Measurements from ENCODE around the gene OR9I1. TPM values are rescaled to one million over a fixed set of nuclear protein-coding genes. Genes with fewer than 3 reads are reported as not detected.

The OR9I1 gene
- total RNA-seq, 2 donors from 2014 or later, result not detected

GRCh38 chr11:58121096-58121495 is 4.2 kb downstream of the OR9I1 start:
- intact Hi-C loops (cut with DNase I), result no loop called here
- Histone ChIP-seq H3K9me3 (no peaks in the 10 kb centered on the region), H3K9ac (ENCODE audit: low read depth in 2 of 2, low read length in 2 of 2) (no peak overlapping the region), H3K4me1 (no peaks in the 10 kb centered on the region), H3K27ac (no peak overlapping the region), H3K36me3 (no peaks in the 10 kb centered on the region), H3K27me3 (no peaks in the 10 kb centered on the region), H3K4me3 (no peak overlapping the region)
- no peak for TF ChIP-seq CTCF (IDR thresholded peaks at IDR 0.05)
- no peak for DNase-seq

- H3K4me1 ChIP-seq, result no peaks in the 10 kb centered on the region
- no peak overlapping the region for H3K9ac ChIP-seq (ENCODE audit: low read depth in 2 of 2, low read length in 2 of 2)
- no peak for DNase-seq
- H3K9me3 ChIP-seq, result no peaks in the 10 kb centered on the region
- no peak overlapping the region for H3K4me3 ChIP-seq
- intact Hi-C loops (cut with DNase I), result no loop called here
- TF ChIP-seq CTCF (IDR thresholded peaks at IDR 0.05), result no peak
- no peaks in the 10 kb centered on the region for H3K27me3 ChIP-seq
- H3K27ac ChIP-seq, result no peak overlapping the region
- H3K36me3 ChIP-seq, result no peaks in the 10 kb centered on the region
Observed at GRCh38 chr11:58097437-58097836, 27.9 kb downstream of the OR9I1 start.

GRCh38 chr11:58086528-58086927 is 38.8 kb downstream of the OR9I1 start:
- H3K36me3 ChIP-seq, result no peaks in the 10 kb centered on the region
- no peaks in the 10 kb centered on the region for H3K27me3 ChIP-seq
- TF ChIP-seq CTCF (IDR thresholded peaks at IDR 0.05), result no peak
- no peak for DNase-seq
- H3K9me3 ChIP-seq, result no peaks in the 10 kb centered on the region
- no peaks in the 10 kb centered on the region for H3K4me1 ChIP-seq
- no peak overlapping the region for H3K9ac ChIP-seq (ENCODE audit: low read depth in 2 of 2, low read length in 2 of 2)
- H3K27ac ChIP-seq, result no peak overlapping the region
- no peak overlapping the region for H3K4me3 ChIP-seq
- intact Hi-C loops (cut with DNase I), result no loop called here

- no peak for TF ChIP-seq CTCF (IDR thresholded peaks at IDR 0.05)
- intact Hi-C loops (cut with DNase I), result no loop called here
- Histone ChIP-seq H3K4me1 (no peaks in the 10 kb centered on the region), H3K4me3 (no peak overlapping the region), H3K36me3 (no peaks in the 10 kb centered on the region), H3K9me3 (no peaks in the 10 kb centered on the region), H3K9ac (ENCODE audit: low read depth in 2 of 2, low read length in 2 of 2) (no peak overlapping the region), H3K27ac (no peak overlapping the region), H3K27me3 (no peaks in the 10 kb centered on the region)
- no peak for DNase-seq
Observed at GRCh38 chr11:58075781-58076180, 49.5 kb downstream of the OR9I1 start.

- Histone ChIP-seq H3K27ac (no peak overlapping the region), H3K4me1 (no peaks in the 10 kb centered on the region), H3K27me3 (no peaks in the 10 kb centered on the region), H3K9ac (ENCODE audit: low read depth in 2 of 2, low read length in 2 of 2) (no peak overlapping the region), H3K4me3 (no peak overlapping the region), H3K36me3 (no peaks in the 10 kb centered on the region), H3K9me3 (no peaks in the 10 kb centered on the region)
- TF ChIP-seq CTCF (IDR thresholded peaks at IDR 0.05), result no peak
- no peak for DNase-seq
- intact Hi-C loops (cut with DNase I), result no loop called here
Observed at GRCh38 chr11:58070585-58070984, 54.7 kb downstream of the OR9I1 start.

- Histone ChIP-seq H3K27me3 (no peaks in the 10 kb centered on the region), H3K36me3 (no peaks in the 10 kb centered on the region), H3K9ac (ENCODE audit: low read depth in 2 of 2, low read length in 2 of 2) (no peak overlapping the region), H3K4me1 (no peaks in the 10 kb centered on the region), H3K9me3 (no peaks in the 10 kb centered on the region), H3K4me3 (no peak overlapping the region), H3K27ac (no peak overlapping the region)
- intact Hi-C loops (cut with DNase I), result no loop called here
- no peak for TF ChIP-seq CTCF (IDR thresholded peaks at IDR 0.05)
- no peak for DNase-seq
Observed at GRCh38 chr11:58068655-58069054, 56.7 kb downstream of the OR9I1 start.
